ENCODE data around the gene LCTL. TPM values are rescaled to one million over a fixed set of nuclear protein-coding genes. Genes with fewer than 3 reads are reported as not detected.

Gene LCTL
- polyA plus RNA-seq, 1 donor from 2014 or later: not detected

DNA sequence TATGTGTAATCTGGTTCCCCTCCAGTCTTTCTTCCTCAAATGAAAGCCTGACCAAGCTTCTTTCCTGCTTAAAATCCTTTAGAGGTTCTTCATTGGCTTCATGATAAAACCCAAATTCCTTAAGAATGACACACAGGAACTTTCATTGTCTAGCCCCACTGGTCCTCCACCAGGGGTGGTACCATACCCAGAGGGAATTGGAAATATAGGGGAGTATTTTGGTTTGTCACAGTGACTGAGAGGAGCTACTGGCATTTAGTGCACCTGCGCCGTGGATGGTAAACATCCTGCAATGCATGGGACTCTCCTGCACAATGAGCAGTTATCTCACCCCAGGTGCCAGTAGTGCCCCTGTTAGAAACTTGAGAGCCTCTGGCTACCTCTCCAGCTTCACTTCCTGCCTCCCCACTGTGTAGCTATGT is 49.9 kb downstream of the LCTL start:
- H3K27ac ChIP-seq (ENCODE audit: low read length): no peak overlapping the region
- no peaks in the 10 kb centered on the region for H3K9me2 ChIP-seq (ENCODE audit: insufficient read depth, low read length)
- H3K4me2 ChIP-seq (ENCODE audit: low read length): no peak overlapping the region
- no peaks in the 10 kb centered on the region for H3K36me3 ChIP-seq (ENCODE audit: insufficient read depth, low read length)
- TF ChIP-seq TAF1 (IDR thresholded peaks at IDR 0.05; ENCODE audit: low read depth) (no peak), MXI1 (conservative IDR thresholded peaks at IDR 0.05; ENCODE audit: poor library complexity, severe bottlenecking) (no peak), SMC3 (conservative IDR thresholded peaks at IDR 0.05; ENCODE audit: poor library complexity) (no peak), EZH2 (IDR thresholded peaks at IDR 0.05; ENCODE audit: borderline replicate concordance, insufficient read depth, low read length, poor library complexity, severe bottlenecking) (no peak), POLR2AphosphoS5 (IDR thresholded peaks at IDR 0.05) (no peak)
- TF ChIP-seq, protein P1, sequence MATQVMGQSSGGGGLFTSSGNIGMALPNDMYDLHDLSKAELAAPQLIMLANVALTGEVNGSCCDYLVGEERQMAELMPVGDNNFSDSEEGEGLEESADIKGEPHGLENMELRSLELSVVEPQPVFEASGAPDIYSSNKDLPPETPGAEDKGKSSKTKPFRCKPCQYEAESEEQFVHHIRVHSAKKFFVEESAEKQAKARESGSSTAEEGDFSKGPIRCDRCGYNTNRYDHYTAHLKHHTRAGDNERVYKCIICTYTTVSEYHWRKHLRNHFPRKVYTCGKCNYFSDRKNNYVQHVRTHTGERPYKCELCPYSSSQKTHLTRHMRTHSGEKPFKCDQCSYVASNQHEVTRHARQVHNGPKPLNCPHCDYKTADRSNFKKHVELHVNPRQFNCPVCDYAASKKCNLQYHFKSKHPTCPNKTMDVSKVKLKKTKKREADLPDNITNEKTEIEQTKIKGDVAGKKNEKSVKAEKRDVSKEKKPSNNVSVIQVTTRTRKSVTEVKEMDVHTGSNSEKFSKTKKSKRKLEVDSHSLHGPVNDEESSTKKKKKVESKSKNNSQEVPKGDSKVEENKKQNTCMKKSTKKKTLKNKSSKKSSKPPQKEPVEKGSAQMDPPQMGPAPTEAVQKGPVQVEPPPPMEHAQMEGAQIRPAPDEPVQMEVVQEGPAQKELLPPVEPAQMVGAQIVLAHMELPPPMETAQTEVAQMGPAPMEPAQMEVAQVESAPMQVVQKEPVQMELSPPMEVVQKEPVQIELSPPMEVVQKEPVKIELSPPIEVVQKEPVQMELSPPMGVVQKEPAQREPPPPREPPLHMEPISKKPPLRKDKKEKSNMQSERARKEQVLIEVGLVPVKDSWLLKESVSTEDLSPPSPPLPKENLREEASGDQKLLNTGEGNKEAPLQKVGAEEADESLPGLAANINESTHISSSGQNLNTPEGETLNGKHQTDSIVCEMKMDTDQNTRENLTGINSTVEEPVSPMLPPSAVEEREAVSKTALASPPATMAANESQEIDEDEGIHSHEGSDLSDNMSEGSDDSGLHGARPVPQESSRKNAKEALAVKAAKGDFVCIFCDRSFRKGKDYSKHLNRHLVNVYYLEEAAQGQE (IDR thresholded peaks at IDR 0.05; ENCODE audit: borderline replicate concordance): no peak
- no peaks in the 10 kb centered on the region for H3F3A ChIP-seq (ENCODE audit: insufficient read depth, low read length, poor library complexity, severe bottlenecking)
- no peaks in the 10 kb centered on the region for H3K27me3 ChIP-seq (ENCODE audit: insufficient read depth, low read depth, low read length)
- H3K4me3 ChIP-seq (ENCODE audit: low read length): no peak overlapping the region
- H3K9me3 ChIP-seq (ENCODE audit: low read length): no peaks in the 10 kb centered on the region
- no peak overlapping the region for H3K9ac ChIP-seq (ENCODE audit: low read length)
- no peaks in the 10 kb centered on the region for H3K79me2 ChIP-seq (replicated peaks; ENCODE audit: insufficient read depth, low read length)
- H2AFZ ChIP-seq (ENCODE audit: low read depth, low read length): no peak overlapping the region
- no peaks in the 10 kb centered on the region for H4K20me1 ChIP-seq (ENCODE audit: insufficient read depth)

- TF ChIP-seq TAF1 (IDR thresholded peaks at IDR 0.05; ENCODE audit: low read depth) (no peak), EP300 (conservative IDR thresholded peaks at IDR 0.05; ENCODE audit: poor library complexity, severe bottlenecking) (no peak), EZH2 (IDR thresholded peaks at IDR 0.05; ENCODE audit: borderline replicate concordance, insufficient read depth, low read length, poor library complexity, severe bottlenecking) (no peak)
- H3K9me2 ChIP-seq (ENCODE audit: insufficient read depth, low read length): no peaks in the 10 kb centered on the region
Measured at GRCh38 chr15:66514586-66514985, 51.2 kb downstream of the LCTL start.

DNA sequence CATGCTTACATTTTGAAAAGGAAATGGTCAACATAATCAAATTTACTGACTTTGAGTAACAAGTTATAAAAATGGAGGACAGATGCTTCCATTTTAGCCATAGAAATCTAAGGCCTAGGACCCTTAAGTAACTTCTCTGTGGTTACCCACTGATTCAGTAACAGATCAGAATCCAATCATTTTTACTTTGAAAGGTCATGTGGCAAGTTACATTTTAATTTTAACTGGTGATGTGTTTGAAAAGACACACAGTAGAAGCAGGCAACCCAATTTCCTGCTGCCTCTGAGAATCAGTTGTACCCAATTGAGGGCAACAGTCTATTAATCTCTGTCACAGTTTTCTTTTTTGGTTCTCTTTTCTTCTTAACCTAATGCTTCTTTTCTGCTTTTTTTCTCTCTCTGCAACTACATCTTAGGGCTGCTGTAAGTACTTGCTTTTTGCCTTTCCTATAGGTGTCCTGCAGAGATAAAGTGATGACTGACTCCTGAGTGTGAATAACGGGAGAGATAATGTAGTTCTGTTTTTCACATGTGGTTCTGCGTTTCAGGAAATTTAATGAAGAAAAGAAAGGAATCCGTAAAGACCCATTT is 57.4 kb downstream of the LCTL start:
- Histone ChIP-seq H3K9me3 (ENCODE audit: low read length) (no peaks in the 10 kb centered on the region), H3K9ac (ENCODE audit: low read length) (no peak overlapping the region), H3K79me2 (replicated peaks; ENCODE audit: insufficient read depth, low read length) (peaks cover 23% of the 10 kb centered on the region), H3K36me3 (ENCODE audit: insufficient read depth, low read length) (no peaks in the 10 kb centered on the region), H4K20me1 (ENCODE audit: insufficient read depth) (no peaks in the 10 kb centered on the region), H3K4me2 (ENCODE audit: low read length) (no peak overlapping the region), H2AFZ (ENCODE audit: low read depth, low read length) (no peak overlapping the region), H3K27me3 (ENCODE audit: insufficient read depth, low read depth, low read length) (no peaks in the 10 kb centered on the region), H3K27ac (ENCODE audit: low read length) (no peak overlapping the region), H3F3A (ENCODE audit: insufficient read depth, low read length, poor library complexity, severe bottlenecking) (no peaks in the 10 kb centered on the region), H3K4me3 (ENCODE audit: low read length) (no peak overlapping the region), H3K9me2 (ENCODE audit: insufficient read depth, low read length) (no peaks in the 10 kb centered on the region)
- TF ChIP-seq MXI1 (conservative IDR thresholded peaks at IDR 0.05; ENCODE audit: poor library complexity, severe bottlenecking) (no peak), EP300 (conservative IDR thresholded peaks at IDR 0.05; ENCODE audit: poor library complexity, severe bottlenecking) (no peak), RAD21 (conservative IDR thresholded peaks at IDR 0.05) (no peak), EZH2 (IDR thresholded peaks at IDR 0.05; ENCODE audit: borderline replicate concordance, insufficient read depth, low read length, poor library complexity, severe bottlenecking) (no peak), CTCF (IDR thresholded peaks at IDR 0.05; ENCODE audit: poor library complexity, severe bottlenecking) (no peak), TAF1 (IDR thresholded peaks at IDR 0.05; ENCODE audit: low read depth) (no peak), SMC3 (conservative IDR thresholded peaks at IDR 0.05; ENCODE audit: poor library complexity) (no peak), POLR2AphosphoS5 (IDR thresholded peaks at IDR 0.05) (no peak)
- TF ChIP-seq, protein P1 (IDR thresholded peaks at IDR 0.05; ENCODE audit: borderline replicate concordance): no peak

More at GRCh38 chr15:66514586-66514985, 51.2 kb downstream of the LCTL start:
- Histone ChIP-seq H3K36me3 (ENCODE audit: insufficient read depth, low read length) (no peaks in the 10 kb centered on the region), H3K27me3 (ENCODE audit: insufficient read depth, low read depth, low read length) (no peaks in the 10 kb centered on the region), H3K79me2 (replicated peaks; ENCODE audit: insufficient read depth, low read length) (no peaks in the 10 kb centered on the region), H3K4me2 (ENCODE audit: low read length) (no peak overlapping the region), H3F3A (ENCODE audit: insufficient read depth, low read length, poor library complexity, severe bottlenecking) (no peaks in the 10 kb centered on the region), H3K4me3 (ENCODE audit: low read length) (no peak overlapping the region), H3K9me3 (ENCODE audit: low read length) (no peaks in the 10 kb centered on the region), H2AFZ (ENCODE audit: low read depth, low read length) (no peak overlapping the region), H3K9ac (ENCODE audit: low read length) (no peak overlapping the region), H3K27ac (ENCODE audit: low read length) (no peak overlapping the region), H4K20me1 (ENCODE audit: insufficient read depth) (no peaks in the 10 kb centered on the region)

Measured in neural cell (in vitro differentiated cells).